Liver (tissue), 9 donors: ENCODE measurements around the gene BTBD9. TPM values are rescaled to one million over a fixed set of nuclear protein-coding genes. Genes with fewer than 3 reads are reported as not detected.

Experiments used
- DNase-seq: peaks from one replicate; pipeline ENCODE4 v3.0.0-alpha.2; 2017; ENCODE audit warnings: low spot score
- H3K27ac ChIP-seq, 2 donors: one replicate each; pipeline ENCODE4 v1.7.0; 2013; ENCODE audit warnings: inconsistent platforms in 2 of 2, low read length in 2 of 2, control low read depth in 1 of 2, low read depth in 1 of 2, mild to moderate bottlenecking in 1 of 2
- H3K27me3 ChIP-seq, 4 donors: one replicate each; pipeline versions ENCODE4 v1.6.1 to v1.7.0; 2013; ENCODE audit warnings: low read length in 3 of 4, inconsistent platforms in 1 of 4, mild to moderate bottlenecking in 1 of 4, moderate library complexity in 1 of 4; ENCODE audit not compliant: control insufficient read depth in 4 of 4, insufficient read depth in 4 of 4
- H3K36me3 ChIP-seq, 4 donors: one replicate each; pipeline versions ENCODE4 v1.6.1 to v1.7.0; 2013; ENCODE audit warnings: low read length in 3 of 4, mild to moderate bottlenecking in 3 of 4, low read depth in 1 of 4, moderate library complexity in 1 of 4; ENCODE audit not compliant: control insufficient read depth in 4 of 4, insufficient read depth in 3 of 4
- H3K4me1 ChIP-seq, 4 donors: one replicate each; pipeline versions ENCODE4 v1.6.1 to v1.7.0; 2013; ENCODE audit warnings: low read length in 3 of 4, mild to moderate bottlenecking in 3 of 4, moderate library complexity in 1 of 4; ENCODE audit not compliant: control insufficient read depth in 4 of 4, insufficient read depth in 4 of 4
- H3K4me3 ChIP-seq, 3 donors: one replicate each; pipeline versions ENCODE4 v1.6.1 to v1.7.0; 2013; ENCODE audit warnings: low read length in 3 of 3, control low read depth in 1 of 3, low read depth in 1 of 3, mild to moderate bottlenecking in 1 of 3
- H3K9ac ChIP-seq, 2 donors: one replicate each; pipeline ENCODE4 v1.7.0; 2013; ENCODE audit warnings: low read length in 2 of 2, mild to moderate bottlenecking in 2 of 2, moderate library complexity in 2 of 2, control low read depth in 1 of 2, low read depth in 1 of 2
- H3K9me3 ChIP-seq, 4 donors: one replicate each; pipeline versions ENCODE4 v1.6.1 to v1.7.0; 2013; ENCODE audit warnings: low read length in 3 of 4; ENCODE audit not compliant: control insufficient read depth in 4 of 4
- EGR1 ChIP-seq, 2 donors: IDR thresholded peaks; 2 replicates each; pipeline ENCODE4 v1.6.1; 2016 to 2018; ENCODE audit warnings: antibody characterized with exemption in 2 of 2, low read depth in 2 of 2
- FOXA1 ChIP-seq: IDR thresholded peaks from 2 replicates; pipeline ENCODE4 v1.6.1; 2016; ENCODE audit warnings: antibody characterized with exemption
- FOXA2 ChIP-seq: IDR thresholded peaks from 2 replicates; pipeline ENCODE4 v1.6.1; 2016; ENCODE audit warnings: antibody characterized with exemption
- GABPA ChIP-seq, 2 donors: IDR thresholded peaks in 1 of 2; conservative IDR thresholded peaks in 1 of 2; 2 replicates each; pipeline ENCODE4 v1.6.1; 2016; ENCODE audit warnings: antibody characterized with exemption in 2 of 2, mild to moderate bottlenecking in 1 of 2, moderate library complexity in 1 of 2
- HNF4A ChIP-seq, 2 donors: conservative IDR thresholded peaks; 2 replicates each; pipeline ENCODE4 v1.6.1; 2016; ENCODE audit warnings: antibody characterized with exemption in 2 of 2, mild to moderate bottlenecking in 2 of 2
- HNF4G ChIP-seq: IDR thresholded peaks from 2 replicates; pipeline ENCODE4 v1.6.1; 2016; ENCODE audit warnings: antibody characterized with exemption
- JUND ChIP-seq, 2 donors: IDR thresholded peaks; 2 replicates each; pipeline ENCODE4 v1.6.1; 2016; ENCODE audit warnings: antibody characterized with exemption in 2 of 2
- MAX ChIP-seq: IDR thresholded peaks from 2 replicates; pipeline ENCODE4 v1.6.1; 2016; ENCODE audit warnings: antibody characterized with exemption
- NR2F2 ChIP-seq: IDR thresholded peaks from 2 replicates; pipeline ENCODE4 v1.6.1; 2016; ENCODE audit warnings: antibody characterized with exemption
- RAD21 ChIP-seq, 2 donors: IDR thresholded peaks; 2 replicates each; pipeline ENCODE4 v1.6.1; 2016; ENCODE audit warnings: antibody characterized with exemption in 2 of 2, mild to moderate bottlenecking in 2 of 2
- REST ChIP-seq: IDR thresholded peaks from 2 replicates; pipeline ENCODE4 v1.6.1; 2016; ENCODE audit warnings: antibody characterized with exemption, mild to moderate bottlenecking
- RXRA ChIP-seq, 2 donors: IDR thresholded peaks; 2 replicates each; pipeline ENCODE4 v1.6.1; 2017 to 2018; ENCODE audit warnings: antibody characterized with exemption in 2 of 2, mild to moderate bottlenecking in 1 of 2
- SP1 ChIP-seq: IDR thresholded peaks from 2 replicates; pipeline ENCODE4 v1.6.1; 2018; ENCODE audit warnings: antibody characterized with exemption, mild to moderate bottlenecking
- YY1 ChIP-seq: IDR thresholded peaks from 2 replicates; pipeline ENCODE4 v1.6.1; 2016; ENCODE audit warnings: antibody characterized with exemption, mild to moderate bottlenecking
- WGBS: extraction: QIAGEN DNeasy Blood & Tissue Kit; methylation state at CpG from one replicate; pipeline ENCODE4 v1.1.7; 2013; 5-methylcytosine and 5-hydroxymethylcytosine counted together
- polyA plus RNA-seq, 2 donors: library from polyadenylated mRNA; stranded (reverse) in 1 of 2; unstranded in 1 of 2; fragments of 200-250 nt in 1 of 2; fragments of >200 nt in 1 of 2; fragmentation: Nextera tagmentation in 1 of 2; extraction: Ambion mirVana in 1 of 2; gene quantifications; one replicate each; pipeline versions ENCODE4 v1.2.1 to v1.2.3, GENCODE V29; 2013 to 2015
- total RNA-seq, 2 donors: library from RNA; depleted of rRNA; stranded (reverse); fragments of >200 nt; gene quantifications; one replicate each; pipeline ENCODE4 v1.2.3, GENCODE V29; 2014
- donor health status: healthy.
- donor health status: healthy.
- donor health status: healthy.
- donor health status: healthy.
- donor health status: healthy.

The BTBD9 gene
- total and polyA plus RNA-seq, 4 donors: 2.0 to 12.4 (median 5.7) TPM

- no peak overlapping the region for H3K9ac ChIP-seq
- H3K36me3 ChIP-seq: no peaks in the 10 kb centered on the region
- TF ChIP-seq HNF4G (no peak), HNF4A (conservative IDR thresholded peaks at IDR 0.05) (no peak), RAD21 (IDR thresholded peaks at IDR 0.05) (no peak), YY1 (no peak), MAX (no peak), EGR1 (IDR thresholded peaks at IDR 0.05; ENCODE audit: low read depth in 2 of 2) (no peak), RXRA (IDR thresholded peaks at IDR 0.05) (no peak)
- H3K4me3 ChIP-seq: no peak overlapping the region
- no peak overlapping the region for H3K27ac ChIP-seq
- no peaks in the 10 kb centered on the region for H3K27me3 ChIP-seq
- DNase-seq: no peak
- H3K4me1 ChIP-seq: no peaks in the 10 kb centered on the region
- H3K9me3 ChIP-seq: no peaks in the 10 kb centered on the region
- WGBS: 70% methylated on average over 2 of the region's 2 CpGs
Measured at GRCh38 chr6:38604700-38605099, 35.0 kb downstream of the BTBD9 start.

GRCh38 chr6:38603966-38604365 lies 35.8 kb downstream of the BTBD9 start:
- Histone ChIP-seq H3K9ac (no peak overlapping the region), H3K36me3 (no peaks in the 10 kb centered on the region), H3K4me3 (no peak overlapping the region), H3K27me3 (no peaks in the 10 kb centered on the region), H3K27ac (no peak overlapping the region), H3K4me1 (no peaks in the 10 kb centered on the region), H3K9me3 (no peaks in the 10 kb centered on the region)
- WGBS: 82% methylated on average over 3 of the region's 3 CpGs
- TF ChIP-seq GABPA (IDR thresholded peaks at IDR 0.05 in 1 of 2, conservative IDR thresholded peaks at IDR 0.05 in 1 of 2): no peak
- DNase-seq: no peak

GRCh38 chr6:38603496-38603895 lies 36.2 kb downstream of the BTBD9 start:
- no peak overlapping the region for H3K9ac ChIP-seq
- DNase-seq: no peak
- no peaks in the 10 kb centered on the region for H3K36me3 ChIP-seq
- no peak for TF ChIP-seq YY1
- no peak for TF ChIP-seq NR2F2
- TF ChIP-seq HNF4A (conservative IDR thresholded peaks at IDR 0.05): no peak
- no peak for TF ChIP-seq REST
- no peak for TF ChIP-seq FOXA1
- TF ChIP-seq FOXA2: no peak
- no peak for TF ChIP-seq RXRA (IDR thresholded peaks at IDR 0.05)
- no peak for TF ChIP-seq SP1
- no peak for TF ChIP-seq MAX
- TF ChIP-seq JUND (IDR thresholded peaks at IDR 0.05): no peak
- 43% methylated on average over 2 of the region's 2 CpGs for WGBS
- no peak overlapping the region for H3K27ac ChIP-seq
- H3K4me1 ChIP-seq: no peaks in the 10 kb centered on the region
- H3K27me3 ChIP-seq: no peaks in the 10 kb centered on the region
- H3K9me3 ChIP-seq: no peaks in the 10 kb centered on the region
- H3K4me3 ChIP-seq: no peak overlapping the region
